IMR-90 (cell line): ENCODE measurements around the gene HDGFL2. TPM values are rescaled to one million over a fixed set of nuclear protein-coding genes. Genes with fewer than 3 reads are reported as not detected.

Experiments
- ATAC-seq: fragments of 200-7000 bp; cut with Tn5 transposase; 2 replicates; pipeline ENCODE4 v1.9.1; 2020; ENCODE audit warnings: low read depth, mild to moderate bottlenecking, moderate library complexity
- BruUV-seq: library from RNA; stranded (reverse); fragments of 400-500 nt; replicated peaks from 2 replicates; lab custom pipeline; 2021; lab: Mats Ljungman, UMichigan
- CTCF ChIA-PET: fragments of 300-600 bp; formaldehyde crosslinking; extraction: SDS; loops from one replicate; lab custom pipeline; 2021; ENCODE audit warnings: antibody characterized with exemption; lab: Yijun Ruan, JAX
- POLR2A ChIA-PET: fragments of 300-600 bp; sonication (Branson Sonifier 250); formaldehyde crosslinking; loops from one replicate; lab custom pipeline; 2022; ENCODE audit warnings: antibody characterized with exemption; ENCODE audit not compliant: unreplicated experiment; lab: Charles Lee
- DNase-seq: peaks from one replicate; pipeline ENCODE4 v3.0.0; 2013
- H2AFZ ChIP-seq: replicated peaks from 2 replicates; pipeline ENCODE3; 2013; ENCODE audit warnings: low read length, mild to moderate bottlenecking; ENCODE audit not compliant: poor library complexity
- H2AK5ac ChIP-seq: 2 replicates; pipeline ENCODE4 v1.6.1; 2013; ENCODE audit warnings: low read depth, low read length, inconsistent platforms
- H2AK9ac ChIP-seq: replicated peaks from 2 replicates; pipeline ENCODE3; 2013; ENCODE audit warnings: mild to moderate bottlenecking, low read depth, low read length, moderate library complexity; ENCODE audit not compliant: poor library complexity
- H2BK120ac ChIP-seq: 2 replicates; pipeline ENCODE4 v1.6.1; 2013; ENCODE audit warnings: low read depth, low read length, inconsistent platforms
- H2BK15ac ChIP-seq: 3 replicates; pipeline ENCODE4 v1.6.1; 2013; ENCODE audit warnings: low read depth, low read length, inconsistent platforms
- H2BK20ac ChIP-seq: 2 replicates; pipeline ENCODE4 v1.6.1; 2013; ENCODE audit warnings: low read depth, mild to moderate bottlenecking, inconsistent platforms, low read length, moderate library complexity
- H2BK5ac ChIP-seq: 2 replicates; pipeline ENCODE4 v1.6.1; 2013; ENCODE audit warnings: mild to moderate bottlenecking, low read depth, low read length, inconsistent platforms; ENCODE audit not compliant: poor library complexity, severe bottlenecking
- H3K14ac ChIP-seq: replicated peaks from 2 replicates; pipeline ENCODE4 v1.6.1; 2013; ENCODE audit warnings: low read depth, low read length, inconsistent platforms
- H3K18ac ChIP-seq: 2 replicates; pipeline ENCODE4 v1.6.1; 2013; ENCODE audit warnings: low read depth, low read length, control low read depth
- H3K23ac ChIP-seq: 2 replicates; pipeline ENCODE4 v1.6.1; 2013; ENCODE audit warnings: low read depth, low read length, inconsistent platforms
- H3K27ac ChIP-seq: 2 replicates; pipeline ENCODE4 v1.5.1; 2013; ENCODE audit warnings: mild to moderate bottlenecking, control low read depth, low read length; ENCODE audit not compliant: insufficient read depth
- H3K27me3 ChIP-seq: 2 replicates; pipeline ENCODE4 v1.6.1; 2013; ENCODE audit warnings: low read length; ENCODE audit not compliant: control insufficient read depth, insufficient read depth
- H3K36me3 ChIP-seq: 2 replicates; pipeline ENCODE4 v1.6.1; 2013; ENCODE audit warnings: low read length, mixed read lengths; ENCODE audit not compliant: control insufficient read depth, insufficient read depth
- H3K4ac ChIP-seq: 2 replicates; pipeline ENCODE4 v1.6.1; 2013; ENCODE audit warnings: low read depth, low read length, inconsistent platforms
- H3K4me1 ChIP-seq: 2 replicates; pipeline ENCODE4 v1.6.1; 2013; ENCODE audit warnings: low read length, mixed read lengths; ENCODE audit not compliant: control insufficient read depth, insufficient read depth
- H3K4me2 ChIP-seq: 2 replicates; pipeline ENCODE4 v1.6.1; 2013; ENCODE audit warnings: low read depth, mild to moderate bottlenecking, control low read depth, low read length, moderate library complexity
- H3K4me3 ChIP-seq: 2 replicates; pipeline ENCODE4 v1.5.1; 2013; ENCODE audit warnings: low read depth, mild to moderate bottlenecking, control low read depth, low read length, moderate library complexity; ENCODE audit not compliant: insufficient read depth
- H3K56ac ChIP-seq: 2 replicates; pipeline ENCODE4 v1.6.1; 2013; ENCODE audit warnings: low read length, inconsistent platforms; ENCODE audit not compliant: insufficient read depth; ENCODE audit errors: extremely low read depth
- H3K79me1 ChIP-seq, 2 experiments: 2 replicates each; pipeline ENCODE4 v1.6.1; 2013; ENCODE audit warnings: low read length in 2 of 2, inconsistent platforms in 1 of 2, low read depth in 1 of 2
- H3K9ac ChIP-seq: 2 replicates; pipeline ENCODE4 v1.6.1; 2013; ENCODE audit warnings: low read depth, low read length, control low read depth
- H3K9me1 ChIP-seq: 2 replicates; pipeline ENCODE4 v1.6.1; 2013; ENCODE audit warnings: low read length, inconsistent platforms; ENCODE audit not compliant: insufficient read depth
- H3K9me3 ChIP-seq: 2 replicates; pipeline ENCODE4 v1.6.1; 2013; ENCODE audit warnings: low read length; ENCODE audit not compliant: control insufficient read depth, insufficient read depth
- H4K20me1 ChIP-seq: 2 replicates; pipeline ENCODE4 v1.6.1; 2013; ENCODE audit warnings: low read length, inconsistent platforms; ENCODE audit not compliant: insufficient read depth
- H4K5ac ChIP-seq: 2 replicates; pipeline ENCODE4 v1.6.1; 2013; ENCODE audit warnings: mild to moderate bottlenecking, low read depth, low read length, control low read depth
- H4K8ac ChIP-seq, 2 experiments: 2 replicates each; pipeline ENCODE4 v1.6.1; 2013; ENCODE audit warnings: low read depth in 2 of 2, low read length in 2 of 2, control low read depth in 1 of 2, inconsistent platforms in 1 of 2
- H4K91ac ChIP-seq: 2 replicates; pipeline ENCODE4 v1.6.1; 2013; ENCODE audit warnings: low read depth, low read length, inconsistent platforms; ENCODE audit not compliant: insufficient read depth
- POLR2A ChIP-seq: IDR thresholded peaks from 2 replicates; pipeline ENCODE4 v1.6.1; 2012; ENCODE audit warnings: mild to moderate bottlenecking, low read depth, low read length
- WGBS, 2 experiments: methylation state at CpG; one replicate each; pipeline versions ENCODE4 v1.1.5 to v1.1.7; 2013; ENCODE audit warnings: missing lambda C conversion rate in 2 of 2; ENCODE audit not compliant: insufficient read length in 1 of 2; ENCODE audit errors: extremely low coverage in 2 of 2; 5-methylcytosine and 5-hydroxymethylcytosine counted together
- dilution Hi-C: fragments of 300-500 bp; cut with HindIII; formaldehyde crosslinking; loops from one replicate; pipeline ENCODE4 v1.14.3; 2018; ENCODE audit warnings: low sequenced_read_pairs; ENCODE audit not compliant: unreplicated experiment
- in situ Hi-C: fragments of 300-500 bp; cut with MboI; formaldehyde crosslinking; loops from 3 replicates; pipeline ENCODE4 v1.14.3; 2019; ENCODE audit warnings: low sequenced_read_pairs, inconsistent platforms, mixed read lengths
- intact Hi-C: fragments of 100-400 bp; cut with micrococcal nuclease; formaldehyde crosslinking; loops from 2 replicates; pipeline ENCODE4 v1.10.0; 2022
- polyA plus RNA-seq, 3 experiments: library from polyadenylated mRNA; depleted of rRNA; stranded (reverse); fragments of >200 nt; gene quantifications; 2 replicates each; pipeline ENCODE4 v1.2.3, GENCODE V29; 2012; ENCODE audit warnings: low replicate concordance in 1 of 3
- total RNA-seq: library from RNA; depleted of rRNA; stranded (reverse); fragments of >200 nt; gene quantifications from 2 replicates; pipeline ENCODE4 v1.2.3, GENCODE V29; 2012

The HDGFL2 gene
- total and polyA plus RNA-seq, 2 of the 4 experiments (the other 2 are of a cell fraction) = 35.8 to 48.5 TPM

GRCh38 chr19:4498694-4499093, 26.6 kb downstream of the HDGFL2 start:
- no TSS peak for BruUV-seq
- dilution Hi-C loops = no loop called here
- H3K4me1 ChIP-seq = no peaks in the 10 kb centered on the region
- no peak for DNase-seq
- no peak overlapping the region for H2BK20ac ChIP-seq
- no peak overlapping the region for H2AFZ ChIP-seq
- no peak overlapping the region for H2AK5ac ChIP-seq
- H3K27me3 ChIP-seq = no peaks in the 10 kb centered on the region
- no peak for TF ChIP-seq POLR2A
- H3K9me1 ChIP-seq = no peaks in the 10 kb centered on the region
- H3K79me1 ChIP-seq = no peaks in the 10 kb centered on the region
- no peak overlapping the region for H4K91ac ChIP-seq
- no peak overlapping the region for H3K4me2 ChIP-seq
- ATAC-seq = no peak
- CTCF ChIA-PET = no interaction called here
- in situ Hi-C loops = no loop called here
- H4K20me1 ChIP-seq = no peaks in the 10 kb centered on the region
- no peaks in the 10 kb centered on the region for H3K9me3 ChIP-seq
- H3K56ac ChIP-seq = no peak overlapping the region
- H3K9ac ChIP-seq = no peak overlapping the region
- no peak overlapping the region for H2BK5ac ChIP-seq
- 60% methylated on average over 1 of the region's 12 CpGs; no CpG with 5 or more reads in 1 of the 2 experiments for WGBS, 2 experiments
- POLR2A ChIA-PET = no interaction called here
- H4K8ac ChIP-seq = no peak overlapping the region
- no peak overlapping the region for H2BK15ac ChIP-seq
- no peak overlapping the region for H3K23ac ChIP-seq
- no peak overlapping the region for H4K5ac ChIP-seq
- H2AK9ac ChIP-seq = no peak overlapping the region
- H3K27ac ChIP-seq = no peak overlapping the region
- H3K4ac ChIP-seq = no peak overlapping the region
- peaks cover 75% of the 10 kb centered on the region for H3K36me3 ChIP-seq
- H3K4me3 ChIP-seq = no peak overlapping the region
- H2BK120ac ChIP-seq = no peak overlapping the region
- H3K14ac ChIP-seq = no peak overlapping the region
- H3K18ac ChIP-seq = no peak overlapping the region
- intact Hi-C loops = no loop called here
